HG03439 (cell line): ENCODE data around the gene OVCA2.

Experiments used
- ATAC-seq: cut with Tn5 transposase; IDR thresholded peaks from one replicate; pipeline ENCODE4 v1.9.1; 2021; ENCODE audit warnings: mild to moderate bottlenecking, moderate library complexity; ENCODE audit not compliant: unreplicated experiment

The OVCA2 gene

DNA sequence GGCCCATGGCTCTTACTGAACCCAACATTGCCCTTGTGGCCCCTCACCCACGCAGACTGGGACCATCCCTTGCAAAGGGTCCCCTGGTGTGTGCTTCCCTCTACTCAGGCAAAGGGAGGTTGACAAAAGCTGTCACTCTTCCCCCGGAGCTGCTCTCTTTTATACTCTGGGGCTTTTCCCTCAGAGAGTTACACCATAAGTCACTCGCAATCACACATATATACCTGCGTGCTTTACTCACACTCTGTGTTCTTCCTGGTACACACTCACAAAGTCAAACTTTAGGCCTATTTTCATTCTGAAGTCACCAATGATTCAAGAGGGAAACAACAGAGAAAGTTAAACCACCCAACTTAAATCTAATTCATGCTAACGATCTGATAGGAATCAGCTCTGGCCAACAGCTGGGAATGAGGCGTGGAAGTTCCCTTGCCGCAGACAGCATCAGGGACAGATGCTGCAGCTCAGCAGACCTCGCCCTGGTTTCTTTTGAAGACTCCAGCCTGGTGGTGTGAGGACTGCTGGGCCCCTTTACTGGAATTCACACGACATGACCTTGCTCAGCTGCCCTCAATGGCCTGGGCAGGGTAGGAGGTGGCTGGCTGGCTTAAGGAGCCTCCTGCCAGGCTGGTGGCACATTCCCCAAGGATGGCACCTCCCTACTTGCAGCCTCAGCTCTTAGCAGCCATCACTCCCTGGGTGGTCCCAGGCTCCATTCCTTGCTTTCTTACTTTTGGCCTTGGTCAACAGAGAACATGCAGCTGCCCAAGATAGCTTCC lies 40.4 kb downstream of the OVCA2 start:
- ATAC-seq, result no peak

DNA sequence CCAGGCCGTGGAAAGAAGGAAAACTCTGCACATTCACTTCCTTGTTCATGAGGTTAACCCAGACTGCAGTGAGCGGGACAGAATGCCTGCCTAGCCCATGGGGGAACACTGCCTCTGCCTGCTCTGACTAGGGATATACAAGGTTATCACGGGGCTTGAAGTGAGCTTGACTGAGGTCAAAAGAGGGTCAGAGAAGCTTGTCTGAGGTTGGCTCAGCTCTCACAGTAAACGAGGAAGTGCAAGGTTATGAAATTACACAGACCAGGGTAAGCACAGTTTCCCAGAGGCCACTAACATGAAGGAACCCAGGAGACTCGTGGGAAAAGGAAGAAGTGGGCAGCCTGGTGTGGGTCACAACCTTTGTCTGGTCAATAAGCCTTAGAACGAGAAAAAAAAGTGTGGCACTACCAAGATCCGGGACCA lies 41.8 kb downstream of the OVCA2 start:
- no peak for ATAC-seq

DNA sequence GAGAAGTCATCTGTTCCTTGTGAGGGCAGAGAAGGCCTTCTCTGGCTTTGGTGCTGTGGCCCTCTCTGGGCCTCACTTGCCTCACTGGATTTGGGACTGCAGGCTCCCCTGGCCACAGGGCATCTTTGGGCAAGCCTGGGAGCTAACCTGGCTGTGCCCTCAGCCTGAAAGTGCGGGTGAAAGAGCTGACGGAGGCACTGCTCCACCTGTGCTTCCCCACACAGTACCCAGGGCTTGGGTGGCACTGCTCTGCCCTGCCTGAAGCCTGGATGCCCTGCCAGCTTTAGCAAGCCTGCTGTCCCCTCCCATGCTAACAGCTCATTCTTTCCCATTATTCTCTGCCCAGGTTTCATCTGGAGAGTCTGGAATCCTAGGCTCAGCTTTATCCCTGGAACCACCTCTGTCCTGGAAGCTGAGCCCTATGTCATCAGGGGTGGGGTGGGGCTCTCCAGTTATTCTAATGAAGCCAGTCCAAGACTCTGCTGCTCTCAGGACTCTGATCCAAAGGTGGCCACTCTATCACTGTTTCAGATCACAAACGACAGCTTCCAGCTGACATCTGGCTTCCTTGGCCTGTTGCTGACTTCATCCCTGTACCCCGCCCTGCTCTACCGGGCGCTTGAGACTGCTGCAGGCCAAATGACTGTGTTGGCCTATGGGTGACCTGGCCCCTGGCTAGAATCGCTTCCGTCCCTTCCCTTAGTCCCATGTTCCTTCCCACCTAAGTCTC lies 42.4 kb downstream of the OVCA2 start:
- ATAC-seq, result no peak

DNA sequence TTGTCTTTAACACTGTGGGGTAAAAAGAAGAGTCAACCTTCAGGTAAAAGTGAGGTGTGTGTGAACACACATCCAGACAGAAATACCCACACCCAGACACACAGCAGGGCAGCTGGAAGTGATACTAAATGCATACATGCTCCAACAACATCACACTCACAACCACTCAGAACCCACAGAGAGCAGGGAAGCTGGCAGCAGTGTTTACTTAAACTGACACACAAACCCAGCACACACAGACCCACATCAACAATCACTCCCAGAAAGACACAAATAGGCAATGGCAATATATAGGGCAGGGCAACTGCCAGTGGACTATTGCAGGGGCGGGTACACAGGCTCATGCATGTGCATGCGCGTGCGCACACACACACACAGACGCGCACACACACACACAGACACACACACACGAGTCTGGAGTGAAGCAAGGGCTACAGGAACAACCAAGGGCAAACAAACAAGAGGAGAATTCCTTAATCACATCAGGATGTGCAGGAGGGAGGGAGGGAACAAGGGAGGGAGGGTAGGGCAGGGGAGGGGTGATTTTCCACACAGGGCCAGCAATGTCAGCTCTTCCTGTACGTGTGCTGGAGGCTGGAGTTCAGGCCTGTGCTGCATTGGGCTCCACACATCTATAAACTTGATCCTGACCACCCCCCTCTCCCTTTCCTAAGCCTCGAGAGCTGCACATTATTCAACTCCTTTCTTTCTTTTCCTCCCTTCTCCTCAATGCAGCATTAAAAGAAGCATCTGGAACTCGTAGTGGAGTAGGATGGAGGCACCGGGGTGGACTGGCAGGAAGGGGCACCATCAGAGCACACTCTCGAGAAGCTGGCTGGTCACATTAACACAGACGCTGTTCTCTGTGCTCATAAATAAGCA lies 43.2 kb downstream of the OVCA2 start:
- ATAC-seq, result no peak

DNA sequence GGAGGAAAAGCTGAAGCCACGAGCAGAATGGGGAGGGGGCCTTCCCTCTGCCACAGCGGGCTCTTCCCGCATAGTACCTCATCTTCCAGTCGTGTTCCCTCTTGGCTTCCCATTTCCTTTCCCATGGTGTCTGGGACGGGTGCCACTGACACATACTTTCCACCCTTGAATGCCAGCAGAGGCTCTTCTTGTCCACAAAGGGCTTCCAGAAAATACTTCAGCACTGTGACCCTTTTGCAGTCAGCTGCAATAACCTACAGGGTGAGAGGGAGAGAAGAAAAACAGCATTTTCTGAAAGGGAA lies 43.8 kb downstream of the OVCA2 start:
- no peak for ATAC-seq

DNA sequence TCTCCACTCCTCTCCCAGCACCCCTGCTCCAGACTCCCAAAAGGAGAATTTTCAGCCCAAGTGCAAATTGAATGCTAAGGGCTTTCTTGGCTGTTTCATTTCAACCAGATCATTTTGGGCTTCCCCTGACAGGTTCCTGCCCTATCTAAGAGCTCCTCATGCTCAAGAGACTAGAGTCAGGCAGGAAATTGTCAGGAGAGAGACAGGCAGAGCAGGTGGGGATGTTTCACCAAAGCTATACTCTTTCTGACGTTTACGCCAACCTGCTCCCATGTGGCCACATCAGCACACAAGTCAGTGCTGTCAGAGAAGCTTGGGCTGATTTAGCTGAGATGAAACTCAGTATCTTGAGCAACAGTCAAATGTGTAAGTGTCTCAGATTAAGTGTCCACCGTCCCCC lies 44.5 kb downstream of the OVCA2 start:
- ATAC-seq, result no peak

DNA sequence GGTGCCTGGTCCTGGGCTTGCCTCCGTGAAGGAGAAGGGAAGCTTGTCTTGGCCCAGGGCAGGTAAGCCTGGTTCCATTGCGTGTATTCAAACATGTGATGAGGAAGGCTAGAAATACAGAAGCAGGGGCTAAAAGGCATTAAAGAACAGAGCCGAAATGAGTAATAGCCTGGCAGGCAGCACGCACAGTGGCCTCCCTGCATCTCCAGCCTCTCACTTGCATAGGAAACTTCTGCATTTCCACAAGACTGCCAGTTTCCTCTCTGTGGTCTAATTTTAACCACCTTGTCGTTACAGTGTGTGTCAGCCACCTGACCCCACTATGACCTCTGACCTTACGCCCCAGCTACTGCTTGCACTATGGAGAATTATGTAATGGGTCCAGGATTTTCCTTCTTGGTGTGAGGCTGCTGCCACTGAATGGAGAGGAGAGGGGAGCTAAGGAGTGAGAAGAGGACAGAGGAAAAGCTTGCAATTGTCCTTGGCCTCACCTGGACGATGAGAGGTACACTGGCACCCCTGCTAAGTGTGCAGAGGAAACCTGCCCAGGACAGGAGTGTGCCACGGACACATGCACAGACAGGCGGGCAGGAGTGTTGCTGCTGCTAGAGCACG lies 45.9 kb downstream of the OVCA2 start:
- ATAC-seq, result no peak

DNA sequence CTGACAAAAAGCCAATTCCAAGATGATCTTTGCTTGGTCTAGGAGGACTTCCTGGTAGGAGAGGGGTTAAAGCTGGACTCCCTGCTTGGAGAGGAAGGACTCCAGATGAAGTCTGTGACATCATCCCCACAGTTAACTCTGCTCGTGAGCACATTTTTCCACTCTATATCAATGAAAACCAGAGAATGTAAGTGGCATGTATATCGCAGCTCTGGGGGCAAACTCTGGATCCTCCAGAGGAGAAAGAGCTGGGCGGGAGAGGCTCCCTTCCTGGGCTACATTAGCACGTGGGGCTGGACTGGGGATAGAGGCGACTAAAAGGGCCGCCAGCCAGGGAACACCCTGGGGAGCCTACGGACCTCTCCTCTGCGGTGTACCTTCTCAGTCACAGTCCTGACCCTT lies 47.2 kb downstream of the OVCA2 start:
- peak; percentile 25 for ATAC-seq

DNA sequence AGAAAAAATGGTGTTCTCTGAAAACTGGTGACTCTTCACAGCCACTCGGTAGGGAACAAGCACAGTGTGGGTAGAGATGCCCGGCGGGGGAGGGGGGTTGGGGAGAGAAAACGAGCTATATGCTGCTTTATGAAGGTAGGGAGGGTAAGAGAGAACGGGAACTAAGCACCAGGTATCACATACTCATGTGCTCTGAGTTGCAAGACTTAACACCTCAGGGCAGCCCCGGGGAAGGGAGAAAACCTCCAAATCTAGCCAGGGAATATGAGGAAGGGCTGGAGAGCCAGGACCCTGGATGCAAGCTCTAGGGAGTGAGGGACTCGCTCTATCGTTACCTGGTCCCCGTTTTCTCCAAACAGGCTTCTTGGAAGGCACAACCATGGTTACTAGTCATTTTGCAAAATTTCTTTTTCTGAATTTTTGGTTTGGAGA lies 48.4 kb downstream of the OVCA2 start:
- no peak for ATAC-seq

DNA sequence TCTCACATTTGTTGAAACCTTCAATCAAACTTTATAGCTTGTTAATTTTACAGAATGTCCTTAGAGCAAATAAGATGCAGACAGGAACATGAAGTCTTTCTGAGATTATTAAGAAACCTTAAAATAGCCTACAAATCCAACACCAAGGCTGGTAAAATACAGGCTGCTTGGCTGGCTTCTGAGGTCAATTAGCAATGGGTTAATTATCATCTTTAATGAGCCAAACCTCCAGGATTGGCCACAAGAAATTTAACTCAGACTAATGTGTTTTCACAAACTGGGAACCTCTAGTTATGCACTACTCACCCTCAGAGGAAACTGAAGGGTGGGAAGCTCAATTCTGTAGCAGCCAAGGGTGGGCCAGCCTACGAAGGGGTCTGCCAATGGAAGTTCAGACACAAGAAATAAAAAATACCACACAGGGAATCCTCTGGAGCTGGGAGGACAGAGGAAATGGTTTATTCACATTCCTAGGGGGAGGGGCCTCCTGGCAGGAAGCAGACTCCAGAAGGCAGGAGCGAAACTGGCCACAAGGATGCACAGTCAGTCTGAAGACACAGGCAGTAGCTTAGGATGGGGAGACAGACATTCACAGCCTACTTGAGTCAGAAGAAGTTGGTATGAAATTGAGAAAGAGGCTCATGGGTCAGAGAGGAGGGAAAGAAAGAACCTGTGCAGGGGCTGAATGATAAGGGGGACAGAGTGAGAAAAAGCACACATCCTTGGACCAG lies 49.1 kb downstream of the OVCA2 start:
- ATAC-seq, result no peak

DNA sequence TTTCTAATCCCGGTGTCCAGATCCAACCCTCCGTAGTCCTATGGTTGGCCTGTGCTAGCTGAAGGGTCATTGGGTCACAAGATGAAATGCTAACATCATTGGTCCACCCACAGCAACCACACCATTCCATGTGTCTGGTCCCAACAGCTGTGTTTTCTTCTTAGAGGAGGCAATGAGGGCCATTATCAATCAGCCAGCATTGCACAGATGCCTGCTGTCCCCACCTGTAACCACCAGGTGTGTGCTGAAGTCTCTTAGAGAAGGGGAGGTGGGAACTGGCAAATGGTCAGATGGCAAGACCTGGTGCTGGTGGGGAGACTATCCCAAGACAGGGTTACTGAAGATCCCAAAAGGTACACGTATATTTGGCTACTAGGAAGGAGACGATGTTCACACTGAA lies 50.4 kb downstream of the OVCA2 start:
- no peak for ATAC-seq
